Hindlimb muscle (tissue), 1 donor: ENCODE data around the gene KIF1B. TPM values are rescaled to one million over a fixed set of nuclear protein-coding genes. Genes with fewer than 3 reads are reported as not detected.

Experiments
- DNase-seq: peaks from one replicate; pipeline ENCODE4 v3.0.0-alpha.2; 2013
- polyA plus RNA-seq: library from polyadenylated mRNA; unstranded; fragments of 120-200 nt; gene quantifications from one replicate; pipeline ENCODE4 v1.2.1, GENCODE V29; 2013; ENCODE audit not compliant: insufficient read length

KIF1B gene, protein sequence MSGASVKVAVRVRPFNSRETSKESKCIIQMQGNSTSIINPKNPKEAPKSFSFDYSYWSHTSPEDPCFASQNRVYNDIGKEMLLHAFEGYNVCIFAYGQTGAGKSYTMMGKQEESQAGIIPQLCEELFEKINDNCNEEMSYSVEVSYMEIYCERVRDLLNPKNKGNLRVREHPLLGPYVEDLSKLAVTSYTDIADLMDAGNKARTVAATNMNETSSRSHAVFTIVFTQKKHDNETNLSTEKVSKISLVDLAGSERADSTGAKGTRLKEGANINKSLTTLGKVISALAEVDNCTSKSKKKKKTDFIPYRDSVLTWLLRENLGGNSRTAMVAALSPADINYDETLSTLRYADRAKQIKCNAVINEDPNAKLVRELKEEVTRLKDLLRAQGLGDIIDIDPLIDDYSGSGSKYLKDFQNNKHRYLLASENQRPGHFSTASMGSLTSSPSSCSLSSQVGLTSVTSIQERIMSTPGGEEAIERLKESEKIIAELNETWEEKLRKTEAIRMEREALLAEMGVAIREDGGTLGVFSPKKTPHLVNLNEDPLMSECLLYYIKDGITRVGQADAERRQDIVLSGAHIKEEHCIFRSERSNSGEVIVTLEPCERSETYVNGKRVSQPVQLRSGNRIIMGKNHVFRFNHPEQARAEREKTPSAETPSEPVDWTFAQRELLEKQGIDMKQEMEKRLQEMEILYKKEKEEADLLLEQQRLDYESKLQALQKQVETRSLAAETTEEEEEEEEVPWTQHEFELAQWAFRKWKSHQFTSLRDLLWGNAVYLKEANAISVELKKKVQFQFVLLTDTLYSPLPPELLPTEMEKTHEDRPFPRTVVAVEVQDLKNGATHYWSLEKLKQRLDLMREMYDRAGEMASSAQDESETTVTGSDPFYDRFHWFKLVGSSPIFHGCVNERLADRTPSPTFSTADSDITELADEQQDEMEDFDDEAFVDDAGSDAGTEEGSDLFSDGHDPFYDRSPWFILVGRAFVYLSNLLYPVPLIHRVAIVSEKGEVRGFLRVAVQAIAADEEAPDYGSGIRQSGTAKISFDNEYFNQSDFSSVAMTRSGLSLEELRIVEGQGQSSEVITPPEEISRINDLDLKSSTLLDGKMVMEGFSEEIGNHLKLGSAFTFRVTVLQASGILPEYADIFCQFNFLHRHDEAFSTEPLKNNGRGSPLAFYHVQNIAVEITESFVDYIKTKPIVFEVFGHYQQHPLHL (N-terminal part only)
- polyA plus RNA-seq, result 203 TPM

GRCh38 chr1:10209905-10210810, at the start of gene KIF1B:
KIF1B (plus strand) TSS chr1:10210570; CDS start chr1:10232329, 21,759 bp downstream.
- peak; percentile 99 for DNase-seq

DNA sequence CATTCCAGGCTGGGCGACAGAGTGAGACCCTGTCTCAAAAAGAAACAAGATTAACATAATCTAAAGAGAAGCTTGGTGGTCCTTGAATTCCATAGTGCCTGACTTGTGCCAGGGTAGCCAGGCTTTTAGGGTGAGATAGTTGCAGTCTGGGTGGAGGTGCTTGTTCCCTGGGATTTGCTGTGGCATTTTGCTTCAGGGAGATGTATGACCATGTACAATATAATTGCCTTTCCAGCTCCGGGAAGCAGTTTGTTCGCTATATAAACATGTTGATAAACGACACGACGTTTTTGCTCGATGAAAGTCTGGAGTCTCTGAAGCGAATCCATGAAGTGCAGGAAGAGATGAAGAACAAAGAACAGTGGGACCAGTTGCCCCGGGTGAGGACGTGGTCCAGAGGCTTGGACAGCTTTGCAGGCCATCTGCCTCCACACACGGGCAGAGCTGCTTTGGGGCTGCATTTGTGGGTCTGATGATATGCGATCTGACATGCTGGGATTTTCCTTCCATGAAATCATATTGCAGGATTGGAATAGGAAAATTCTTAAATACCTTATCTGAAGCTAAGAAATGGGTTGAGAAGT, 49.4 kb upstream of the KIF1B start:
- DNase-seq, result no peak

DNA sequence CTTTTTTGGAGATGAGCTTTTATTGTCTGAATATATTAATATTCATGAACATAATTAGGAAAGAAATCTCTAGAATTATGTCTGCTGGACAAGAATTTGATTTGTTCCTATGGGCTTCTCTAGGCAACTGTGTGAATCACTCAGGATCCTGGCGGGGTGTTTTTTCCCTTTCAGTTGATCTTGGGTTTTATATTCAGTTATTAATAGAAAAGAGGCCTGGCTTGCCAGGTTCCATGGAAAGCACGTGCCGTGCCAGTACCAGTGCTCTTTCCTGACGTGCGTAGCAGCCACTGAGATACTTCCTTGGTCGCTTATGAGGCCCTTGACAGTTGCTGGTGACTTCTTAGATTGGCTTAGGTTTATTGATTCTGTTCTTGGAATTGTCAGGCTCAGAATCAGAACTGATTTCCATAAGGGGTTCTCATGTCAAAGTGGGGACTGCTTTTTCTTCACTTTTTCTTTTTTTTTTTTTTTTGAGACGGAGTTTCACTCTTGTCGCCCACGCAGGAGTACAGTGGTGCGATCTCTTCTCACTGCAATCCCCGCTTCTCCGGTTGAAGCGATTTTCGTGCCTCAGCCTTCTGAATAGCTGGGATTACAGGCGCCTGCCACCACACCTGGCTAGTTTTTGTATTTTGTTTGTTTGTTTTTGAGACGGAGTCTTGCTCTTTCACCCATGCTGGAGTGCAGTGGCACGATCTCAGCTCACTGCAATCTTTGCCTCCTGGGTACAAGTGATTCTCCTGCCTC, 48.7 kb upstream of the KIF1B start:
- DNase-seq, result peak; percentile 37

DNA sequence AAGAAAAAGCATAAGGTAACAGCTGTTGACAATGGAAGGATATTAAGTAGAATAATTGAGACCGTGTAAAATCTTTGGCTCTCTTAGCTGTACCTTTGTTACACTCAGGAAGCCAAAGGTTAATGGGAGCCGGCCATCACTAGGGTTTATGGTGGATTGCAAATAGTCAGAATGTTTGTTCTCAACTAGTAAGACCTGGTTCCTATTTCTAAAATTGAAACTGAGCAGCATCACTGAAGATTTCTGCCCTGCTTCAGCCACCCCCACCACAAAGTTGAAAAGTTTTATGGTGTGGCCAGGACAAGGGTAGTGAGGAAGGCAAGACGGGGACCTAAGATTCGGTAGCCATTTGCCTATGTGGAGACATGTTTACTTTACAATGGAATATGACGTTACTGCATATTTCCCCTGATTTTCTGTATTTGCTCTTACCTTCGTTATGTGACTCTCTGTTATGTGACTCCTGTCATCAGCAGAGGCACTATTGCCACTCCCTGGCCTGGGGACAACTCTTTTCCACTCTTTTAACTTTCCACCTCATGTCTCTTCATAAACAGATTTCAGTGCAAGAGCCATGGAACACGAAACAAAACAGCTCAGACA, 41.4 kb upstream of the KIF1B start:
- DNase-seq, result no peak

DNA sequence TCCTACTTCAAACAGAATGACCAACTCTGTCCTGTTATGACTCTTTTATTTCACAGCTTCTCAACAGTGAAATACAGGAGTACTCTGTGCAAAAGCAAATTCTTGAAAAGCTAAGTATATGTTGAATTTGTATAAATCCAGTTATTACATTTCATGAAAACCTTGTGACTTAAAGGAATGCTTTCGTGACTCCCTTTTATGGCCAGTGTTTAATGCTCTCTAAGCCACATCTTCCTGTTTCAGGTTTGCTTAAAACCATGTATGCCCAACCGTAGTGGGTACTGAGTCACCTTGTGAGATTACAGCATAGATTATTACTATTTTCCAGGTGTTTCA, 40.2 kb upstream of the KIF1B start:
- no peak for DNase-seq

DNA sequence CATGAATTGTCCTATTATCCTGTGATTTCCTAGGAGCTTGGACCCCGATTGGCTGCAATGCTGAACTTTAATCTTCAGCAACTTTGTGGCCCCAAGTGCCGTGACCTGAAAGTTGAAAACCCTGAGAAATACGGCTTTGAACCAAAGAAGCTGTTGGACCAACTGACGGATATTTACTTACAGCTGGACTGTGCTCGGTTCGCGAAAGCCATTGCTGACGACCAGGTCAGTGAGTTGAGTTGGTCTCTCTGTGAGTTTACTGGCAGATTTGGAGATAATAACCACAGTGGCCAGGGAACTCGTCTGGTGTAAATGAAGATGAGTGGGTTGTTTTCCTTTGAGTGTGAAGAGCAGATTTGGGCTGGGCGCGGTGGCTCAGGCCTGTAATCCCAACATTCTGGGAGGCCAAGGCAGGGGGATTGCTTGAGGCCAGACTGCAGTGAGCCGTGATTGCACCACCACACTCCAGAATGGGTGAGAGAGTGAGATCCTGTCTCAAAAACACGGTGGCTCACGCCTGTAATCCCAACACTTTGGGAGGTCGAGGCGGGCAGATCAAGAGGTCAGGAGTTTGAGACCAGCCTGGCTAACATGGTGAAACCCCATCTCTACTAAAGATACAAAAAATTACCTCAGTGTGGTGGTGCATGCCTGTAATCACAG, 39.1 kb upstream of the KIF1B start:
- DNase-seq, result no peak

GRCh38 chr1:10171995-10172669, 38.2 kb upstream of the KIF1B start:
- DNase-seq, result no peak

- no peak for DNase-seq
These were observed 36.8 kb upstream of the KIF1B start for GRCh38 chr1:10173582-10173981.

DNA sequence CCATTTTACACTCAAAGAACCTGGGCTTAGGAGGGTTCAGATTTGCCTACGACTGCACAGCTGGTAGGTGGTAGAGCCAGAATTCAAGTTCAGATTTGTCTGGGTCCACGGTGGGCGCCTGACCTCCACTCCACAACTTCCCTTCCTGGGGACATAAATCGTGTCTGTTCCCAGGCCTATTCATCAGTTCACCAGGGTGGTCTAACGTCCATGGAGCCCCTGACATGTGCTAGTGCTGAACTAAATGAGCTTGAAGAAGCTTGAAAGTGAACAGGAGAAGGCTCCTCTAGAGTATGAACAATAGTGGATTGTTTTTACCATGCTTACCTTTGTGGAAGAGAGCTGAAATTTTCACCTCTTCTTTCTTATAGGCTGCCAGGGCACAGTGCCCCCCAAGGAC, 32.5 kb upstream of the KIF1B start:
- no peak for DNase-seq

DNA sequence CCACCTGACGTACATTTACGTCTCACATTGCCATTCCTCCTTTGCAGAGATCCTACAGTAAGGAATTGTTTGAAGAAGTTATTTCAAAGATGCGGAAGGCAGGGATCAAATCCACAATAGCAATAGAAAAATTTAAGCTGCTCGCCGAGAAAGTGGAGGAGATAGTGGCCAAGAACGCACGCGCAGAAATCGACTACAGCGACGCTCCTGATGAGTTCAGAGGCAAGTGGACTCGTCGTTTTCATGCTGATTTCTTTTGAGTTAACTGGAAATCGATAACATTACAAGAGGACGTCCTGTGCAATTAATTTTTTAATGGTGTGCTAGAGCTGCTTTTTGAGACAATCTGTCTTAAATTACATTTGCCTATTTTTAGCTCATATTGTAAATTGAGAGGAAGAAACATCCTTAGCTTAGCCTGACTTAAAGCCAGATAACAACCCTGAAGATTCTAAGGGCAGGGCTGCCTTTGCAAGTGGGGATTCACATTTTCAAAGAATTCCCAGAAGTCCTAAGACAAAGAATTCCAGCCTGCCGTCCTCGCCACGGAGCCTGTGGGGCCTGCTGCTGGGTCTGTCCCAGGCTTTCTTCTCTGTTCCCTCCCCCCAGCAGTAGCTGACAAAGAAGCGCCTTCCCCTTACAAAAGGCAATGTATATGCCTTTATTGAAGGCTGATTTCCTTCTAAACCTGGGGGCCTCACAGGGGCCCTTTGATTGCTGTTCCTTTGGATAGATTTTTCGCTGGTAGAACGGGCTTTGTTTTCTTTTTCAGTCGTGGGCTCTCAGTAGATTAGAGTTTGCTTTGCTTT, 31.6 kb upstream of the KIF1B start:
- no peak for DNase-seq

- DNase-seq, result no peak
These were observed 30.8 kb upstream of the KIF1B start for GRCh38 chr1:10179406-10180091.

GRCh38 chr1:10181154-10181553, 29.2 kb upstream of the KIF1B start:
- no peak for DNase-seq

- no peak for DNase-seq
These were observed 24.6 kb upstream of the KIF1B start for GRCh38 chr1:10185759-10186158.

DNA sequence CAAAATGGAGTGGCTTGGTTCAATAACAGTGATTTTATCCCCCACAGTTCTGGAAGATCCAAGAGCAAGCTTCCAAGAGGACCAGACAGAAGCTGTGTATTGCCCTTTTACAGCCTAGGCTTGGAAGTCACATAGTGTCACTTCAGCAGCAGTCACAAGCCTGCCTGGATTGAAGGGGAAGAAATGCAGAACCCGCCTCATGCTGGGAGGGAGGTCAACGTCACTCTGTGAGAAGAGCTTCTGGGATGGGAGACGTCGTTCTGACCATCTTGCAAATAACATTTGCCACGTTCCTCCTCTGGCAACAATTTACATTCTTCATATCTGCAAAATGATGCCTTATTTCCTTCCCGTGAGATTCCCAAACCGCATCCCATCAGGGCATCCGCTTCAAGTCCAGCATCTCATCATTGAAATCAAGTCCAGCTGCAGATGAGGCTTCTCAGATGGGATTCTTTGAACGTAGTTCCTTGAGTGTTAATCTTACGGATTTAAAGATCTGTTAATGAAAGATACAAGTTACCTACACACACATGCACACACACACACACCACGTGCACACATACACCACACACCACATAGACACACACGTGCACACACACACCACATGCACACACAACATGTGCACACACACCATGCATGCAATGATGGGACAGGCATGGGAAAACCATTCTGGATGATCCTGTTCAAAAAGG, 23.9 kb upstream of the KIF1B start:
- no peak for DNase-seq

DNA sequence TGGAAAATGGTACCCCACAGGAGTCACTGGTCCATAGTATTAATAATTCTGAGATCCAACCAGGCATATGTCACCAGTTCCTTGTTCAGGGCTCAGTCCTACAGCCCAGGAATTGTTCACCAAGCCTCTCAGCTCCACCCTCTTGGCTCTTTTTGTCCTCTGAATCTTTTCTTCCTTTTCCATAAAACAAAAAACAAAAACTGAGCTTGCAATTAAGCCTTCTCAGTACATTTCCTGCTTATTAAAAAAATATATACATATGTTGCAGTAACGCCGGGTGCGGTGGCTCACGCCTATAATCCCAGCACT, 23.4 kb upstream of the KIF1B start:
- DNase-seq, result no peak

DNA sequence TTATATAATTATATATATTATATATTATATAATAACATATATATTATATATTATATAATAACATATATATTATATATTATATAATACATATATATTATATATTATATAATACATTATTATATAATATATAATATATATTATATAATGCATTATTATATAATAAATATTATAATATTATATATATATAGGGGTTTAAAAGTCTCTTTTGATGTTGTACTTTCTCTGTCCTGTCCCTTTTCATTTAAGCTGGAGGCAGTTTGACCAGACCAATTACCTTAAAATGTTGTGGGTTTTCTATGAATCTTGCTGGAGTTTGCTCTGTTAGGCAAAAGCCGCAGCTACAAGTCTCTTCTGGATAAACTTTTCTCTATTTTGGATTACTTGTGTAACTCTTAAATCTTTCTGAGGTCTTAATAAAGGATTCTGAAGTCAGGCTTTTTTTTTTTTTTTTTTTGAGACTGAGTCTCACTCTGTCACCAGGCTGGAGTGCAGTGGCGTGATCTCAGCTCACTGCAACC, 22.2 kb upstream of the KIF1B start:
- DNase-seq, result no peak

- DNase-seq, result no peak
These were observed 20.7 kb upstream of the KIF1B start for GRCh38 chr1:10189659-10190058.
